T follicular helper cell (primary cell): ENCODE data around the gene PRR36.

ENCODE experiments used
- DNase-seq: peaks from one replicate; pipeline ENCODE4 v3.0.0-alpha.2; 2020; ENCODE audit warnings: low read depth

Gene PRR36

GRCh38 chr19:7819337-7819736, 54.9 kb downstream of the PRR36 start:
- DNase-seq = no peak

DNA sequence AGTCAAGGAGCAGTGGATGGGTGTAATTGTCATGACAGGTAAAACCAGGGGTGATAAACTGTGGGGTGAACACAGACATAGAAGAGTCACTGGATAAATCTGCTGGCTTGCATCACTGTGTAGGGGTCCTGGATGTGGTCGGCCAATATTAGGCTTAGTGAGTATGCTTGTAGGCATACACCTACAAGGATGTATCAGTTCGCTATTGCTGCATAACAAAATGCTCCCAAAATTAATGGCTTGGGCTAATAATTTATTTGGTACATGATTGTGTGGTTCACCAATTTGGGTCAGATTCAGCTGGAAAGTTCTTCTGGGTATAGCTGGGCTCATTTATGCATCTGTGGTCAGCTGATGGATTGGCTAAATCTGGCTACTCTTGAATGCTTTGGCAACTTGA, 55.4 kb downstream of the PRR36 start:
- DNase-seq = no peak
